PFSK-1 (cell line): ENCODE data around the gene PCDHB6.

Source experiments
- POLR2AphosphoS5 ChIP-seq: IDR thresholded peaks from 2 replicates; pipeline ENCODE4 v1.6.1; 2012; ENCODE audit warnings: low read depth, mild to moderate bottlenecking, control low read depth, low read length, moderate library complexity
- REST ChIP-seq, 2 experiments: IDR thresholded peaks; 2 replicates each; pipeline versions ENCODE4 v1.6.1 to v1.8.0; 2011 to 2012; ENCODE audit warnings: low read depth in 2 of 2, low read length in 2 of 2, control low read depth in 1 of 2, inconsistent platforms in 1 of 2, mild to moderate bottlenecking in 1 of 2, moderate library complexity in 1 of 2; ENCODE audit not compliant: insufficient read depth in 1 of 2
- TAF1 ChIP-seq: IDR thresholded peaks from 2 replicates; pipeline ENCODE4 v1.6.1; 2012; ENCODE audit warnings: low read length, control low read depth, borderline replicate concordance; ENCODE audit not compliant: insufficient read depth

GRCh38 chr5:141105350-141105749 is 44.5 kb upstream of the PCDHB6 start:
- no peak for TF ChIP-seq POLR2AphosphoS5
- TF ChIP-seq TAF1 = no peak
- no peak for TF ChIP-seq REST (IDR thresholded peaks at IDR 0.05; ENCODE audit: insufficient read depth in 1 of 2, low read depth in 2 of 2, low read length in 2 of 2)
